Hepatocyte (in vitro differentiated cells): ENCODE results near the gene FICD. TPM values are rescaled to one million over a fixed set of nuclear protein-coding genes. Genes with fewer than 3 reads are reported as not detected.
"Not testable (repeated sequence)": the region's sequence is repeated elsewhere in the genome, so short reads cannot be mapped to it uniquely, and the experiment has no call there.

ENCODE experiments used
- DNase-seq: peaks from one replicate; pipeline ENCODE4 v3.0.0-alpha.2; 2016; ENCODE audit warnings: low spot score
- H2AFZ ChIP-seq: fragments of 200-600 bp; sonication (generic); 2 replicates; pipeline ENCODE4 v1.6.0; 2016; ENCODE audit warnings: antibody characterized with exemption, mild to moderate bottlenecking
- H3K27ac ChIP-seq: fragments of 200-600 bp; sonication (generic); 2 replicates; pipeline ENCODE4 v1.5.1; 2016; ENCODE audit warnings: mild to moderate bottlenecking
- H3K27me3 ChIP-seq: fragments of 200-600 bp; sonication (generic); 2 replicates; pipeline ENCODE4 v1.6.1; 2016
- H3K36me3 ChIP-seq: fragments of 200-600 bp; sonication (generic); replicated peaks from 2 replicates; pipeline ENCODE4 v1.5.1; 2016; ENCODE audit warnings: low read depth; ENCODE audit not compliant: insufficient read depth
- H3K4me1 ChIP-seq: fragments of 200-600 bp; sonication (generic); 2 replicates; pipeline ENCODE4 v1.5.1; 2016; ENCODE audit warnings: mild to moderate bottlenecking, moderate library complexity; ENCODE audit not compliant: insufficient read depth
- H3K4me2 ChIP-seq: fragments of 200-600 bp; sonication (generic); 2 replicates; pipeline ENCODE4 v1.6.0; 2016
- H3K4me3 ChIP-seq: fragments of 200-600 bp; sonication (generic); 2 replicates; pipeline ENCODE4 v1.5.1; 2016; ENCODE audit warnings: mild to moderate bottlenecking
- H3K79me2 ChIP-seq: fragments of 200-600 bp; sonication (generic); 2 replicates; pipeline ENCODE4 v1.6.0; 2017; ENCODE audit warnings: mild to moderate bottlenecking
- H3K9me2 ChIP-seq: fragments of 200-600 bp; sonication (generic); replicated peaks from 2 replicates; pipeline ENCODE4 v1.6.0; 2017; ENCODE audit warnings: mild to moderate bottlenecking; ENCODE audit not compliant: insufficient read depth
- H3K9me3 ChIP-seq: fragments of 200-600 bp; sonication (generic); 2 replicates; pipeline ENCODE4 v1.5.1; 2016; ENCODE audit warnings: low read depth, mild to moderate bottlenecking
- H4K20me1 ChIP-seq: fragments of 200-600 bp; sonication (generic); 2 replicates; pipeline ENCODE4 v1.6.0; 2016; ENCODE audit warnings: mild to moderate bottlenecking; ENCODE audit not compliant: insufficient read depth, poor library complexity, severe bottlenecking
- CTCF ChIP-seq: fragments of 200-600 bp; sonication (generic); IDR thresholded peaks from 2 replicates; pipeline ENCODE4 v1.5.1; 2016; ENCODE audit warnings: antibody characterized with exemption, mild to moderate bottlenecking; ENCODE audit not compliant: poor library complexity
- EZH2 ChIP-seq: fragments of 200-600 bp; sonication (generic); IDR thresholded peaks from 2 replicates; pipeline ENCODE4 v1.6.1; 2016; ENCODE audit warnings: antibody characterized with exemption, mild to moderate bottlenecking, borderline replicate concordance
- EZH2phosphoT487 ChIP-seq: fragments of 200-600 bp; sonication (generic); IDR thresholded peaks from one replicate; pipeline ENCODE4 v1.6.1; 2018; ENCODE audit warnings: antibody characterized with exemption, mild to moderate bottlenecking, low read depth, moderate library complexity; ENCODE audit not compliant: unreplicated experiment, severe bottlenecking
- WGBS: methylation state at CpG from one replicate; pipeline ENCODE4 v1.1.6; 2016; ENCODE audit warnings: low lambda C conversion rate; ENCODE audit errors: missing lambda C conversion rate; 5-methylcytosine and 5-hydroxymethylcytosine counted together
- polyA plus RNA-seq: library from polyadenylated mRNA; unstranded; fragments of >200 nt; fragmentation: Nextera tagmentation; extraction: Ambion mirVana; gene quantifications from 2 replicates; pipeline ENCODE4 v1.2.1, GENCODE V29; 2016
- total RNA-seq: library from RNA; depleted of rRNA; stranded (reverse); fragments of >200 nt; gene quantifications from 2 replicates; pipeline ENCODE4 v1.2.3, GENCODE V29; 2014

Gene FICD
- total and polyA plus RNA-seq, 2 experiments from 2014 or later = 6.2 to 6.4 TPM

- TF ChIP-seq CTCF (no peak), EZH2 (no peak), EZH2phosphoT487 (no peak)
- Histone ChIP-seq H3K36me3 (peaks cover 8% of the 10 kb centered on the region), H3K4me1 (no peaks in the 10 kb centered on the region), H4K20me1 (peaks cover 44% of the 10 kb centered on the region), H3K79me2 (peaks cover 83% of the 10 kb centered on the region), H3K9me3 (no peaks in the 10 kb centered on the region), H3K4me3 (no peak overlapping the region), H3K27me3 (no peaks in the 10 kb centered on the region), H3K27ac (no peak overlapping the region), H2AFZ (no peak overlapping the region), H3K4me2 (no peak overlapping the region), H3K9me2 (no peaks in the 10 kb centered on the region)
- 88% methylated on average over 7 of the region's 7 CpGs for WGBS
- no peak for DNase-seq
Observed at GRCh38 chr12:108548954-108549521, 34.0 kb downstream of the FICD start.

GRCh38 chr12:108551535-108551934 lies 36.5 kb downstream of the FICD start:
- Histone ChIP-seq H2AFZ (no peak overlapping the region), H3K4me2 (no peak overlapping the region), H3K27ac (no peak overlapping the region), H3K79me2 (peaks cover 89% of the 10 kb centered on the region), H3K4me1 (no peaks in the 10 kb centered on the region), H3K27me3 (no peaks in the 10 kb centered on the region), H4K20me1 (peaks cover 69% of the 10 kb centered on the region), H3K9me3 (no peaks in the 10 kb centered on the region), H3K9me2 (no peaks in the 10 kb centered on the region), H3K4me3 (no peak overlapping the region), H3K36me3 (peaks cover 8% of the 10 kb centered on the region)
- 90% methylated on average over 5 of the region's 5 CpGs for WGBS
- TF ChIP-seq EZH2phosphoT487 (no peak), EZH2 (no peak), CTCF (no peak)
- DNase-seq = no peak

GRCh38 chr12:108553799-108554198 lies 38.7 kb downstream of the FICD start:
- peaks cover 100% of the 10 kb centered on the region for H3K79me2 ChIP-seq
- no peak overlapping the region for H3K4me2 ChIP-seq

GRCh38 chr12:108555383-108555782 lies 40.3 kb downstream of the FICD start:
- WGBS = 94% methylated on average over 9 of the region's 9 CpGs
- H3K27me3 ChIP-seq = not testable (repeated sequence)

More at GRCh38 chr12:108553799-108554198, 38.7 kb downstream of the FICD start:
- H4K20me1 ChIP-seq = peaks cover 82% of the 10 kb centered on the region
- no peaks in the 10 kb centered on the region for H3K9me2 ChIP-seq
- no peak overlapping the region for H2AFZ ChIP-seq
- WGBS = 91% methylated on average over 5 of the region's 5 CpGs
- no peak for TF ChIP-seq EZH2phosphoT487
- no peak for TF ChIP-seq CTCF
- no peak for TF ChIP-seq EZH2
- DNase-seq = no peak
- no peaks in the 10 kb centered on the region for H3K27me3 ChIP-seq
- no peak overlapping the region for H3K27ac ChIP-seq
- no peaks in the 10 kb centered on the region for H3K9me3 ChIP-seq
- no peak overlapping the region for H3K4me3 ChIP-seq
- no peaks in the 10 kb centered on the region for H3K4me1 ChIP-seq
- H3K36me3 ChIP-seq = no peaks in the 10 kb centered on the region

More at GRCh38 chr12:108555383-108555782, 40.3 kb downstream of the FICD start:
- H3K4me1 ChIP-seq, H3K9me3 ChIP-seq, H3K9me2 ChIP-seq, H3K4me2 ChIP-seq, H3K4me3 ChIP-seq, H3K36me3 ChIP-seq, DNase-seq, H2AFZ ChIP-seq, H3K27ac ChIP-seq: not testable (repeated sequence)
- Histone ChIP-seq H3K79me2 (peaks cover 100% of the 10 kb centered on the region), H4K20me1 (peaks cover 72% of the 10 kb centered on the region)
